ENCODE data around the gene EGR2. TPM values are rescaled to one million over a fixed set of nuclear protein-coding genes. Genes with fewer than 3 reads are reported as not detected.

Gene EGR2
- total and polyA plus RNA-seq, 10 of the 15 experiments (the other 5 are each of a cell fraction or from before 2014, with no cell fraction given) = 8.3 to 56.5 (median 16.2) TPM

DNA sequence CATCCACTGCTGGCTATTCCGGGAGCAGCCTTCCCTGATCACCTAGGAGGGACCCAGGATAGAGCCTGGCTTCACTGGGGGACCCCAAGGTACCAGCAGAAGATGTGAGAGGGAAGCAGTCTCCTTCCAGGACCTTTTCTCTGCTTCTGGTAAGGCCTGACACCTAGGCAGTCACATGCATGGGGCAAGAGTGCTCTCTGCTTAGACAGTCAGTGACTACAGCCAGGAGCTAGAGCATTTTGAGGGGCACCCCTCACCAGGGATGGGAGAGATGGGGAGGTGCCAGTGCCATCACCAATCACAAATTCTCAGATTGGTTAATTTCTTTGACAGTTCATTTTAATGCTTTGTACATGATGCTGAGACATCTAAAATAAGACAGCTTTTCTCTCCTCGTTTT, 25.6 kb downstream of the EGR2 start:
- RAD21 ChIA-PET (ENCODE audit: unreplicated experiment) = no interaction called here
- no peaks in the 10 kb centered on the region for H3K79me2 ChIP-seq (ENCODE audit: control insufficient read depth, insufficient read depth, low read length)
- CTCF ChIA-PET = interaction anchor here (0.7 kb wide), 1 partner anchor 97 kb away, joined by 3 read pairs; no protein-coding TSS in a partner anchor
- no peak overlapping the region for H2AFZ ChIP-seq (ENCODE audit: control insufficient read depth, low read depth, low read length)
- no peak overlapping the region for H3K27ac ChIP-seq (ENCODE audit: control insufficient read depth, insufficient read depth)
- no TSS peak for BruUV-seq (replicated peaks)
- intact Hi-C loops (cut with micrococcal nuclease; ENCODE audit: unreplicated experiment) (no loop called here), in situ Hi-C loops (cut with MboI) (no loop called here)
- POLR2A ChIA-PET = no interaction called here
- SMC1A ChIA-PET (ENCODE audit: uncharacterized antibody, unreplicated experiment) = no interaction called here
- no peak overlapping the region for H3K4me3 ChIP-seq
- H4K20me1 ChIP-seq (ENCODE audit: control insufficient read depth, insufficient read depth) = no peaks in the 10 kb centered on the region
- no peak overlapping the region for H3K4me2 ChIP-seq (ENCODE audit: control insufficient read depth, insufficient read depth)
- no peaks in the 10 kb centered on the region for H3K27me3 ChIP-seq (replicated peaks in 1 of 2; ENCODE audit: control insufficient read depth in 2 of 2, insufficient read depth in 2 of 2, low read length in 1 of 2)
- no peak for DNase-seq (ENCODE audit: low read depth, low spot score)
- ATAC-seq = no peak
- no peaks in the 10 kb centered on the region for H3K36me3 ChIP-seq (ENCODE audit: control insufficient read depth in 2 of 2, insufficient read depth in 2 of 2, low read length in 1 of 2)
- TF ChIP-seq BRCA1 (IDR thresholded peaks at IDR 0.05; ENCODE audit: low read depth, low read length) (no peak), POLR2AphosphoS5 (IDR thresholded peaks at IDR 0.05; ENCODE audit: low read length) (no peak), ZNF622 (IDR thresholded peaks at IDR 0.05) (no peak), NR2C2 (IDR thresholded peaks at IDR 0.05; ENCODE audit: borderline replicate concordance, control insufficient read depth, insufficient read length, low read depth) (no peak), YBX1 (IDR thresholded peaks at IDR 0.05) (no peak), PML (IDR thresholded peaks at IDR 0.05; ENCODE audit: low read length) (no peak), TARDBP (IDR thresholded peaks at IDR 0.05; ENCODE audit: borderline replicate concordance) (no peak), EGR1 (IDR thresholded peaks at IDR 0.05; ENCODE audit: borderline replicate concordance in 1 of 2, low read depth in 2 of 2, low read length in 2 of 2) (no peak), SMARCA5 (IDR thresholded peaks at IDR 0.05) (no peak), EP300 (IDR thresholded peaks at IDR 0.05; ENCODE audit: borderline replicate concordance in 1 of 2, control insufficient read depth in 1 of 2, low read depth in 2 of 2, low read length in 2 of 2) (no peak), GATAD2B (conservative IDR thresholded peaks at IDR 0.05; ENCODE audit: low read depth) (no peak), ZNF217 (IDR thresholded peaks at IDR 0.05) (no peak), SIX5 (IDR thresholded peaks at IDR 0.05; ENCODE audit: low read depth, low read length, severe bottlenecking) (no peak)
- TF ChIP-seq, protein P1, sequence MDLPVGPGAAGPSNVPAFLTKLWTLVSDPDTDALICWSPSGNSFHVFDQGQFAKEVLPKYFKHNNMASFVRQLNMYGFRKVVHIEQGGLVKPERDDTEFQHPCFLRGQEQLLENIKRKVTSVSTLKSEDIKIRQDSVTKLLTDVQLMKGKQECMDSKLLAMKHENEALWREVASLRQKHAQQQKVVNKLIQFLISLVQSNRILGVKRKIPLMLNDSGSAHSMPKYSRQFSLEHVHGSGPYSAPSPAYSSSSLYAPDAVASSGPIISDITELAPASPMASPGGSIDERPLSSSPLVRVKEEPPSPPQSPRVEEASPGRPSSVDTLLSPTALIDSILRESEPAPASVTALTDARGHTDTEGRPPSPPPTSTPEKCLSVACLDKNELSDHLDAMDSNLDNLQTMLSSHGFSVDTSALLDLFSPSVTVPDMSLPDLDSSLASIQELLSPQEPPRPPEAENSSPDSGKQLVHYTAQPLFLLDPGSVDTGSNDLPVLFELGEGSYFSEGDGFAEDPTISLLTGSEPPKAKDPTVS (IDR thresholded peaks at IDR 0.05; ENCODE audit: low read depth, low read length) = no peak
- TF ChIP-seq, protein P2, sequence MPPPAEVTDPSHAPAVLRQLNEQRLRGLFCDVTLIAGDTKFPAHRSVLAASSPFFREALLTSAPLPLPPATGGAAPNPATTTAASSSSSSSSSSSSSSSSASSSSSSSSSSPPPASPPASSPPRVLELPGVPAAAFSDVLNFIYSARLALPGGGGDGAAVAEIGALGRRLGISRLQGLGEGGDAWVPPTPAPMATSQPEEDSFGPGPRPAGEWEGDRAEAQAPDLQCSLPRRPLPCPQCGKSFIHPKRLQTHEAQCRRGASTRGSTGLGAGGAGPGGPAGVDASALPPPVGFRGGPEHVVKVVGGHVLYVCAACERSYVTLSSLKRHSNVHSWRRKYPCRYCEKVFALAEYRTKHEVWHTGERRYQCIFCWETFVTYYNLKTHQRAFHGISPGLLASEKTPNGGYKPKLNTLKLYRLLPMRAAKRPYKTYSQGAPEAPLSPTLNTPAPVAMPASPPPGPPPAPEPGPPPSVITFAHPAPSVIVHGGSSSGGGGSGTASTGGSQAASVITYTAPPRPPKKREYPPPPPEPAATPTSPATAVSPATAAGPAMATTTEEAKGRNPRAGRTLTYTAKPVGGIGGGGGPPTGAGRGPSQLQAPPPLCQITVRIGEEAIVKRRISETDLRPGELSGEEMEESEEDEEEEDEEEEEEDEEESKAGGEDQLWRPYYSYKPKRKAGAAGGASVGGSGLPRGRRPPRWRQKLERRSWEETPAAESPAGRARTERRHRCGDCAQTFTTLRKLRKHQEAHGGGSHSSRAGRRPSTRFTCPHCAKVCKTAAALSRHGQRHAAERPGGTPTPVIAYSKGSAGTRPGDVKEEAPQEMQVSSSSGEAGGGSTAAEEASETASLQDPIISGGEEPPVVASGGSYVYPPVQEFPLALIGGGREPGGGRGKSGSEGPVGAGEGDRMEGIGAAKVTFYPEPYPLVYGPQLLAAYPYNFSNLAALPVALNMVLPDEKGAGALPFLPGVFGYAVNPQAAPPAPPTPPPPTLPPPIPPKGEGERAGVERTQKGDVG (CRISPR knock-in tag; IDR thresholded peaks at IDR 0.05) = no peak
- TF ChIP-seq, protein P3, sequence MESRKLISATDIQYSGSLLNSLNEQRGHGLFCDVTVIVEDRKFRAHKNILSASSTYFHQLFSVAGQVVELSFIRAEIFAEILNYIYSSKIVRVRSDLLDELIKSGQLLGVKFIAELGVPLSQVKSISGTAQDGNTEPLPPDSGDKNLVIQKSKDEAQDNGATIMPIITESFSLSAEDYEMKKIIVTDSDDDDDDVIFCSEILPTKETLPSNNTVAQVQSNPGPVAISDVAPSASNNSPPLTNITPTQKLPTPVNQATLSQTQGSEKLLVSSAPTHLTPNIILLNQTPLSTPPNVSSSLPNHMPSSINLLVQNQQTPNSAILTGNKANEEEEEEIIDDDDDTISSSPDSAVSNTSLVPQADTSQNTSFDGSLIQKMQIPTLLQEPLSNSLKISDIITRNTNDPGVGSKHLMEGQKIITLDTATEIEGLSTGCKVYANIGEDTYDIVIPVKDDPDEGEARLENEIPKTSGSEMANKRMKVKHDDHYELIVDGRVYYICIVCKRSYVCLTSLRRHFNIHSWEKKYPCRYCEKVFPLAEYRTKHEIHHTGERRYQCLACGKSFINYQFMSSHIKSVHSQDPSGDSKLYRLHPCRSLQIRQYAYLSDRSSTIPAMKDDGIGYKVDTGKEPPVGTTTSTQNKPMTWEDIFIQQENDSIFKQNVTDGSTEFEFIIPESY (IDR thresholded peaks at IDR 0.05) = no peak
- TF ChIP-seq, protein P4, sequence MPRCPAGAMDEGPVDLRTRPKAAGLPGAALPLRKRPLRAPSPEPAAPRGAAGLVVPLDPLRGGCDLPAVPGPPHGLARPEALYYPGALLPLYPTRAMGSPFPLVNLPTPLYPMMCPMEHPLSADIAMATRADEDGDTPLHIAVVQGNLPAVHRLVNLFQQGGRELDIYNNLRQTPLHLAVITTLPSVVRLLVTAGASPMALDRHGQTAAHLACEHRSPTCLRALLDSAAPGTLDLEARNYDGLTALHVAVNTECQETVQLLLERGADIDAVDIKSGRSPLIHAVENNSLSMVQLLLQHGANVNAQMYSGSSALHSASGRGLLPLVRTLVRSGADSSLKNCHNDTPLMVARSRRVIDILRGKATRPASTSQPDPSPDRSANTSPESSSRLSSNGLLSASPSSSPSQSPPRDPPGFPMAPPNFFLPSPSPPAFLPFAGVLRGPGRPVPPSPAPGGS (IDR thresholded peaks at IDR 0.05; ENCODE audit: borderline replicate concordance, insufficient read depth, low read depth, low read length, poor library complexity, severe bottlenecking) = no peak
- no peaks in the 10 kb centered on the region for H3K9me3 ChIP-seq (replicated peaks; ENCODE audit: control insufficient read depth, insufficient read depth, low read length)
- no peak for FAIRE-seq
- no peak overlapping the region for H3K9ac ChIP-seq (ENCODE audit: control insufficient read depth, insufficient read depth, low read length)
- WGBS (ENCODE audit: insufficient coverage, insufficient replicate concordance, low lambda C conversion rate, missing lambda C conversion rate) = 29% methylated on average over 2 of the region's 2 CpGs
- no peaks in the 10 kb centered on the region for H3K4me1 ChIP-seq (ENCODE audit: control insufficient read depth, insufficient read depth, low read length)

Measured in GM12878 (cell line).